ENCODE measurements around the gene RARB.

GRCh38 chr3:25571285-25571684 lies 143.2 kb downstream of the RARB start:
- TF ChIP-seq CTCF (conservative IDR thresholded peaks at IDR 0.05; ENCODE audit: low read depth, low read length): no peak
- no peak for TF ChIP-seq EZH2 (IDR thresholded peaks at IDR 0.05; ENCODE audit: low read length, unreplicated experiment)

All from PC-3 (cell line).